ENCODE data around the gene ADAMTS20. TPM values are rescaled to one million over a fixed set of nuclear protein-coding genes. Genes with fewer than 3 reads are reported as not detected.

ADAMTS20 gene
- total RNA-seq, 1 experiment from 2014 or later: 2.7 TPM

GRCh38 chr12:43586646-43587245 lies 34.7 kb upstream of the ADAMTS20 start:
- Mint-ChIP-seq H3K36me3 (ENCODE audit: insufficient read depth in 1 of 3, low read depth in 3 of 3) (no peaks in the 10 kb centered on the region), H3K4me1 (no peaks in the 10 kb centered on the region)
- TF ChIP-seq CTCF (conservative IDR thresholded peaks at IDR 0.05): no peak

More at GRCh38 chr12:43586646-43587245, 34.7 kb upstream of the ADAMTS20 start:
- H3K27ac Mint-ChIP-seq: no peak overlapping the region
- Histone ChIP-seq H2AFZ (ENCODE audit: low read length) (no peak overlapping the region), H3K23me2 (ENCODE audit: insufficient read length, low read depth, low read length, poor library complexity, severe bottlenecking) (no peaks in the 10 kb centered on the region), H2BK120ac (ENCODE audit: low read depth, low read length, poor library complexity, severe bottlenecking) (no peak overlapping the region), H3K27ac (ENCODE audit: insufficient read length, low read depth, low read length) (no peak overlapping the region), H2BK15ac (ENCODE audit: low read depth, low read length) (no peak overlapping the region), H3K18ac (ENCODE audit: insufficient read length, low read depth, low read length) (no peak overlapping the region), H3K4me2 (ENCODE audit: insufficient read depth, insufficient read length, low read length) (no peak overlapping the region), H4K5ac (ENCODE audit: insufficient read length, low read depth, low read length) (no peak overlapping the region), H3K56ac (ENCODE audit: insufficient read length, low read depth, low read length) (no peak overlapping the region), H3K9ac (ENCODE audit: extremely low read depth, insufficient read length, low read length) (no peak overlapping the region), H2BK12ac (ENCODE audit: insufficient read length, low read depth, low read length) (no peak overlapping the region), H2AK5ac (ENCODE audit: insufficient read length, low read length) (peak overlapping the region; percentile 83), H4K20me1 (ENCODE audit: control insufficient read depth, insufficient read depth, insufficient read length) (no peaks in the 10 kb centered on the region), H3K4ac (ENCODE audit: low read depth, low read length) (no peak overlapping the region), H3K9me3 (ENCODE audit: control insufficient read depth, low read depth, low read length) (no peaks in the 10 kb centered on the region), H3K4me1 (ENCODE audit: insufficient read depth, low read length) (no peaks in the 10 kb centered on the region), H2BK5ac (ENCODE audit: insufficient read length, low read length) (no peak overlapping the region), H3K79me1 (ENCODE audit: insufficient read depth, low read depth, low read length, poor library complexity, severe bottlenecking) (no peaks in the 10 kb centered on the region), H4K8ac (replicated peaks; ENCODE audit: insufficient read length, low read depth, low read length) (no peak overlapping the region), H3T11ph (ENCODE audit: low read length) (no peak overlapping the region), H3K27me3 (ENCODE audit: insufficient read depth, low read length) (no peaks in the 10 kb centered on the region), H4K91ac (ENCODE audit: insufficient read length, low read depth, low read length) (no peak overlapping the region), H2BK20ac (ENCODE audit: low read depth, low read length, poor library complexity, severe bottlenecking) (no peak overlapping the region), H3K14ac (ENCODE audit: insufficient read depth, low read length) (no peak overlapping the region; the same call in 1 of the 2 replicates), H3K23ac (ENCODE audit: insufficient read length, low read depth, low read length) (no peak overlapping the region), H3K79me2 (ENCODE audit: insufficient read depth, low read length) (no peaks in the 10 kb centered on the region)
- DNase-seq: no peak
- no peaks in the 10 kb centered on the region for H3K9me3 Mint-ChIP-seq
- no peaks in the 10 kb centered on the region; the same call in 1 of the 2 replicates for H3K27me3 Mint-ChIP-seq (ENCODE audit: low read depth)
- H3K4me3 Mint-ChIP-seq: no peak overlapping the region
- no CpG with 5 or more reads among the region's 7 CpGs for WGBS (ENCODE audit: extremely low coverage, insufficient read length, low lambda C conversion rate)
